ENCODE results near the gene RSPO3.

Gene RSPO3

GRCh38 chr6:127164565-127164964, 46.1 kb downstream of the RSPO3 start:
- DNase-seq: no peak

GRCh38 chr6:127173156-127173940, 54.9 kb downstream of the RSPO3 start:
- DNase-seq: no peak

- DNase-seq: peak; percentile 38
Measured at GRCh38 chr6:127176146-127176545, 57.7 kb downstream of the RSPO3 start.

- DNase-seq: peak; percentile 48
Measured at GRCh38 chr6:127177030-127177922, 58.8 kb downstream of the RSPO3 start.

GRCh38 chr6:127177923-127178231, 59.4 kb downstream of the RSPO3 start:
- no peak for DNase-seq

- no peak for DNase-seq
Measured at GRCh38 chr6:127178746-127179145, 60.3 kb downstream of the RSPO3 start.

GRCh38 chr6:127180426-127180825, 62.0 kb downstream of the RSPO3 start:
- DNase-seq: no peak

- DNase-seq: no peak
Measured at GRCh38 chr6:127182501-127182900, 64.0 kb downstream of the RSPO3 start.

GRCh38 chr6:127185437-127185995, 67.0 kb downstream of the RSPO3 start:
- no peak for DNase-seq

- DNase-seq: no peak
Measured at GRCh38 chr6:127186889-127187288, 68.4 kb downstream of the RSPO3 start.

- no peak for DNase-seq
Measured at GRCh38 chr6:127188744-127189143, 70.3 kb downstream of the RSPO3 start.

GRCh38 chr6:127190552-127190951, 72.1 kb downstream of the RSPO3 start:
- peak; percentile 46 for DNase-seq

GRCh38 chr6:127191716-127192115, 73.2 kb downstream of the RSPO3 start:
- no peak for DNase-seq

GRCh38 chr6:127192911-127193541, 74.6 kb downstream of the RSPO3 start:
- no peak for DNase-seq

- peak; percentile 6 for DNase-seq
Measured at GRCh38 chr6:127195833-127196232, 77.4 kb downstream of the RSPO3 start.

GRCh38 chr6:127198549-127198948, 80.1 kb downstream of the RSPO3 start:
- DNase-seq: no peak

GRCh38 chr6:127199470-127199869, 81.0 kb downstream of the RSPO3 start:
- DNase-seq: no peak

- DNase-seq: no peak
Measured at GRCh38 chr6:127200114-127200513, 81.6 kb downstream of the RSPO3 start.

- peak; percentile 82 for DNase-seq
Measured at GRCh38 chr6:127201321-127201720, 82.8 kb downstream of the RSPO3 start.

- DNase-seq: no peak
Measured at GRCh38 chr6:127202676-127203075, 84.2 kb downstream of the RSPO3 start.

- no peak for DNase-seq
Measured at GRCh38 chr6:127204281-127204680, 85.8 kb downstream of the RSPO3 start.

- DNase-seq: no peak
Measured at GRCh38 chr6:127205036-127205435, 86.6 kb downstream of the RSPO3 start.

- no peak for DNase-seq
Measured at GRCh38 chr6:127206531-127207095, 88.1 kb downstream of the RSPO3 start.

All from kidney glomerular epithelial cell (primary cell).